GM08714 (cell line): ENCODE results near the gene SETBP1.

Experiments used
- H3K4me3 ChIP-seq: fragments of 200-500 bp; sonication (Bioruptor generic); 2 replicates; pipeline ENCODE4 v1.5.1; 2014; ENCODE audit warnings: mild to moderate bottlenecking, low read length, inconsistent platforms
- ZNF274 ChIP-seq: IDR thresholded peaks from 2 replicates; pipeline ENCODE4 v1.6.1; 2012; ENCODE audit warnings: mild to moderate bottlenecking, low read depth, low read length

Gene SETBP1

DNA sequence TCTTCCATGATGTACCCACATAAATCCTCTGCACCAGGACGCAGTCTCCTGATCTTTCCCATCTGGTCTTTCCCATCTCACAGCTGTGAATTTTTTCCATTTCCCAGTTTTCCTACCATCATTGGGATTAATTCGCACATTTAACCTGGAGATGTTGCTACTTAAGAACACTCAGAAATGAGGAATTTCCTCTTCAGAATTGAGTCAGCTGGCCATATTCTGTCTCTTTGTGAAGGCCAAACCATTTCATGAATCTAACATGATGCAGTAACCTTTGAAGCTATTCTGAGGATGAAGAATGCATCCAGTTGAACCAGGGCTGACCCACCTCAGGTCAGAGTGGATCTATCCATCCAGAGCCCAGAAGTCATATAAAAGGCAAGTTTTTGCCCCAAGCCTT lies 326.8 kb downstream of the SETBP1 start:
- no peak for TF ChIP-seq ZNF274
- no peak overlapping the region for H3K4me3 ChIP-seq

DNA sequence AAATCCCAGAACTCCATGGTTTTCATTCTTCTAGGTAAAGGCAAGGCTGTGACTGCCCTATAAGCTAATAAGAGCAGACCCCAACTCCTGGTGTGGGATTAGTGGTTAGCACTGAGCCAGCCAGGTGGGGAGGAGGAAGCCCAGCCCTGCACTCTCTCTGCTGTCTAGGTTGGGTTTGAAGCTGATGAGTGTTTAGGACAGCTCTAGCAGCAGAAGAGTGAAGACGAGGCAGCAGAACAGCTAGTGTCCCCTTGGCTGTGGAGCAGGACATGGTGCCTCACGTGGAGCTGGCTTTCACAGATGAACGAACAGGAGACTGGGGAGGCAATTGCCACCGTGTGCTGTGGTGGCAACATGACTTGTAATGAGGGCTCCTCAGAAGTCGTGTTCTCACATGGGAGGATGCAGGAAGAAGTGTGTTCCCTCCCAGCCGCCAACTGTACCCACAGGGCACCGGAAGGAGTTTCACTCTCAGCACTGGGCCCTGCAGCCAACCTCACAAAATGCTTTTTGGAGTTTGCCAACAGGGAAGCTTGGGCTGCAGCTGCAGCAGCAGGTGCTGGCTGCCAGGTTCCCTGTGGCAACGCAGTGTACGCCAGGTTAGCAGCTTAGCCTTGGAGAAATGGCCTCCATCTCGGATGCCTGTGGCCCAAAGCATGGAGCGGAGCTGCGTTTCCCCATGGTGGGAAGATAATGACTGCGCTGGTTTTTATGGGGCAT lies 328.2 kb downstream of the SETBP1 start:
- no peak overlapping the region for H3K4me3 ChIP-seq
- no peak for TF ChIP-seq ZNF274

DNA sequence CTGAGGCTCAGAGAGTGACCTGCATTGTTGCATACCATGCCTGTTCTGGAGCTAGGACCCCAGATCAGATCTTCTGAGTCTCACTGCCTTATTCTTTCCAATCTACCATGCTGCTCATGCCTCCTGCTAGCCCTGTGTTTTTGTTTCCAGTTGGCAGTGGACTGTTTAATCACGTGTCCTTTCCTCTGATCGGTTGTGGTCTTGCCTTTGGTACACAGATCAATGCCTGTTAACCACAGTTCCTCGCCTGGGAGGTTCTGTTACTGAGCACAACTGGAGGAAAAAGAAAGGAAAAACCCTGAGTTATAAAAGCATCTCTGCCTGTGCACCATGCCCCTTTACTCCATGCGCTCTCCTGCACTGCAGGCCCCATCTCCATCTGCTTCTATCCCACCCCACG lies 329.1 kb downstream of the SETBP1 start:
- no peak for TF ChIP-seq ZNF274
- no peak overlapping the region for H3K4me3 ChIP-seq

DNA sequence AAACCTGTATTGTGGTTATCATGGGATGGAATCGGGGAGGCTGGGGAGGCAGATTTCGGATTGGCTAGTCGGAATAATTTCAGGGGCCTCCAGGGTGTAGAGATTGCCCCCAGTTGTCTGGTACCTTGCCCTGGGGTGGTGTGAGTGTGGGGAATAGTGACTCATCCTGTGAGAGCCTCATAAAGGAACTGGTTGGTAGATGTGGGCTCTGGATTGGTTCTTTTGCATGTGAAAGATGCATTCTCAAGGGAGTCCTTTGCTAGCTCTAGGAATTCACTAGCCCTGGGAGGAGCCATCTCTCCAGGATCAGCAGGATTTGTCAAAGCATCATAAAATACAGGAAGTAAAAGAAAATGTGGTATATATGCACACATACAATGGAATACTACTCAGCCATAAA lies 331.6 kb downstream of the SETBP1 start:
- no peak overlapping the region for H3K4me3 ChIP-seq
- TF ChIP-seq ZNF274: no peak

DNA sequence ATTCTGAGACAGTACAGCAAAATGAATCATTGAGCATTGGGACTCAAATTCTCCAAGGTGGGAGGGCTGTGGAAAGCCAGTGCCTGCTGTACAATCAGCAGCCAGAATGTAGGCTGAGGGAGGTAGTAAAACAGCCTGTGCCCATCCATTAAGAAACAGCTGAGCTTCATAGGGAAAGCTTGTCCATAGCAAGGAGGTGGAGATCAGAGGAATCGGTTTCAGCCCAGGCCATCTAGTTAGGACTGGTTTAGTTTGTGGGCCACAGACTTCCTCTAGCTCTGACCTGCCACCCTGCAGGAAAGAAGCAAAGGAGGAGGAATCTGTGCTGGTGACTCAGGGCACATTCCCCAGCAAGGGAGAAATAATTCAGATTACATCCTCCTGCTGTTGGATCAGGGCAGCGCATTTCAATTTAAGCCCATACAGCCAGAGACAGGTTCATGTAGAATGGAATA lies 333.4 kb downstream of the SETBP1 start:
- TF ChIP-seq ZNF274: no peak

DNA sequence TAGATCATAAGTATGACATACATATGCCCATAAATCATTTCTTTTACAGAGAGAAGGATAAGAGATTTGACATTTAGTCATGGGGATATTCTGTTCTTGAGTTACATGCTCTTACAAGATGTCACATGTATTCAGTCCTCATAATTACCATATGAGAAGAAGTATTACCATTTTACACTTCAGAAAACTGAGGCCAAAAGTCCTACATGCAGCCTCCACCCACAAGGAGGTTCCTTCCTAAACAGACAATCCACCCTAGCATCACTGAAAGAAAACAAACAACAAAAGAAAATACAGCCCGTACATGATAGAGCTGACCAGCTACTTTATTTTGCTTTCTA lies 335.1 kb downstream of the SETBP1 start:
- TF ChIP-seq ZNF274: no peak
- H3K4me3 ChIP-seq: no peak overlapping the region

More for the DNA sequence above, 333.4 kb downstream of the SETBP1 start:
- no peak overlapping the region for H3K4me3 ChIP-seq

DNA sequence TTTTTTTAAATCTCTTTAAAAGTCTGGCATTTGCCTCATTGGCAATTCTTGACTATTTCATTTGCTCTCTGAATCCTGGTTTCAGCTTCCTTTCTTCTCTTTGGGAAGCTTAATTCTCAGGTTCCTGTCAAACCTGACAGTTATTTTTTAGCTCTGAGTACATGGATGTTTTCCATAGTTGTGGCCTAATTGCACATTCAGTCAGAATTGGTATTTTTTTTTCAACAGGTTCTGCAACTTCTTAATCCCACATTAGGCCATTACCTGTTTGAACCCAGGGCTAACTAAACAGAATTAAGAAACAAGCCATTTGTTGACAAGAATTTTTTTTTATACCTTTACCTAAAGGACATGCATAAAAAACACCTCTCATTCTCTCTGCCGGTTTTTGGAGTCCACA lies 338.8 kb downstream of the SETBP1 start:
- TF ChIP-seq ZNF274: no peak
- no peak overlapping the region for H3K4me3 ChIP-seq

DNA sequence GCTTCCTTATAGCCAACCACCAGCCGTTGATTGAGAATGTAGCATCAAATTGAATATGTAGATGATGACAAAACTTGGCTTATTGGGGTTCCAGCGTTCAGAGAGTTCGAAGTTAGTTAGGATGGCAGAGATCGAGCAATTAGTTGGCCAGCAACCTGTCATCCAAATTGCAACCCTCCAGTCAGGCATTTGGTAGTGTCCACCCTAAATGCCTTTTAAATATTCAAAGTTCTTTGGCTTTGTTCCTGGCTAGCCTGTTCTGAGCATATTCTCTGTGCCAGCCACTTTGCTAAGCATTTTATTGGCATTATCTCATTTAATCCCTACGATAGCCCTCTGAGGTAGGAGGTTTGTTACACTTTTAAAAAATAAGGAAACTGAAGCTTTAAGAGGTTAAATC lies 342.8 kb downstream of the SETBP1 start:
- no peak for TF ChIP-seq ZNF274
- H3K4me3 ChIP-seq: no peak overlapping the region

DNA sequence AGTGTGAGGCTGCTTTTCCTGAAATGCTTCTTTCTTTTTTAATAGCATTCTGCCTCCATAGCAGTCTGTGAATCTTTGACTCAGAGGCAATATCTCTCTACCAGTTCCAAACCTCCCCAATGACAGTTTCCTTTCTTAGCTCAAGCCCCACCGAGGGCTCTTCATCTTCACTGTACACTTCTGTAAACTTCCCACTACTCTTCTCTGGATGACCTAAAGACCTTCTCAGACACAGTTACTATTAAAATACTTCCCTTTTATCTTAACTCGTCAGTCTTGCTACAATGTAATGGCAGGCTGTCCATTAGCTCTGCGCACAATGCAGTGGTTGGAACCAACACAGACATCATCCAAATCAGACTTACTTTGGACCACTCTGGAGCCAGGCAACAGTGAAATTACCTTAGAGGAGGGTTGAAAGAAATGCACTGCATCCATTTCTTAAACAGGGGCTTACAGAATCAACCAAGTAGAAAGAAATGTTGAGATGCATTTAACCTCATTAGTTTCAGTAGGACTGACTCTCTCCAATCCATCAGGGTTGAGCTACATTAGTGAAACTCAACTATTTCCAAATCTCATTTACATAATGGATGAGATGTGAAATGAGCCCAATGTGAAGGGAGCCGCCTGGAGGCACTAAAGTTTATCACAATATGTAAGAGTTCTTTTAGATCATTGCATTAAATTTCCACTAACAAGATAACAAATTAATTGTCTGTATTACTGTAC lies 343.8 kb downstream of the SETBP1 start:
- H3K4me3 ChIP-seq: no peak overlapping the region
- TF ChIP-seq ZNF274: no peak

DNA sequence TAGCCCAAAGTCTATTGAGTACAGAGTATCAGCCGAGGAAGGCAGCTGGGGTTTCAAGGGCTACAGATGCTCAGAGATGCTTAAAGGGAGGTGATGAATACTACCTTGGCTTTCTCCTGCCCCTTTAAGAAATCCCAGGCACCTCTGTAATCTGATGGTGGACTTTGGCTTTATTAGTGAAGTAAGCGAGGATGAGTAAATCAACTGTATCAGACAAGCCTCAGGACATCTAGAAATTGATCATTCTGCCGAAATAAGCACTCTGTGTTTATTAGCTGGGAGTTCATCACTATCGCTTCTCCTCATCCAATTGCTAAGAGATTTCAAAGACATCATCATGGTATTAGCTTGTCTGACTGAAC lies 344.4 kb downstream of the SETBP1 start:
- H3K4me3 ChIP-seq: no peak overlapping the region
- TF ChIP-seq ZNF274: no peak

DNA sequence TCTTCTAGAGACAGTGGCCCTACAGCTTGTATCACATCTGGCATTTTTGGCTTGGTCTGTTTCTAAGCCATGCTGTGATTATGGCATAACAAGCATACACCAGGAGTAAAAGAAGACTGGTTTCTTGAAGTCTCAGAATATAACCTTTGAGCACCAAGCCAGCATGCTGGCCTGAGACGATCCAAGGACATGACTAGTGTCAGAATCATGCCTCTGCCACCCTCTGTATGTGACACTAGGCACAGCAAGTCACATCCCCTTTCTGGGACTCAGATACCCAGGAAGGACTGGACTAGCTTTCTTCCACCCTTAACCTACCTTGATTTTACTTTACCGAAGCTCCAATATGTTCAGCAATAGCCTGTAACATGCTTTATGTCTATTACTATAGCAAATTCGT lies 345.5 kb downstream of the SETBP1 start:
- TF ChIP-seq ZNF274: no peak
- no peak overlapping the region for H3K4me3 ChIP-seq

DNA sequence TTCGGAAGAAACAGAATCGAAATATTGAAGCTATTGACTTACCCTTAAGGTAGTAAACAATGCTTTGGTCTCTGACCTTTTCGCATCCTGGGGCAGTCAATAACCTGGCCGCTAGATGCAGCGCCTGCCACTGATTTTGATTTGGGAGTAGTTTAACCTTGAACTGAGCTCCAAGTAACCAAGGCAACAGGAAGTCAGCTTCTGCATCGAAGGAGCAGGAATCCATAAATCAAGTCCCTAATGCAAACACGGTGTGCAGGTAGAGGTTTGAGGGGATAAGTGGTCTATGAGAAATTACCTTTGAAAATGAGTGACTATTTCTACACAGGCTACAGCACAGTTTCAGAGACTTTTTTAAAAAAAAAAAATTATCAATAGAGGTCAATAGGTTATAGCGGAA lies 353.5 kb downstream of the SETBP1 start:
- H3K4me3 ChIP-seq: no peak overlapping the region
- no peak for TF ChIP-seq ZNF274

DNA sequence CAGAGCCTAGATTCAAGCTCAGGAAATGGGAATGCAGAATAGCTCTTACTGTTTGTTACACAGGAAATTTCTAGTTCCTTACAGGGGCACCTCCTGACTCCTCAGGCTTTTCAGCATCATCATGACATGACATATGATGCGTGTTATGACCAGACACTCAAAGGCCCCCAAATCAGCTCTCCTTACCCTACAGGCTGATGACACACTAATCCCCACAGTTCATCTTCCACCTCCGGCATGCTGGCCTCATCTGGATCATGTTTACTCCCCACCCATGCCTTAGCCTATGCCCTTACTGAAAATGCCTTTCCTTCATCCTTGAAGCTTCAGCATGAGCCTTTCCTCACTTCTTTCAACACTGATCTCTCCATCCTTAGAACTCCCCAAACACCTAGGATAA lies 356.9 kb downstream of the SETBP1 start:
- TF ChIP-seq ZNF274: no peak
- no peak overlapping the region for H3K4me3 ChIP-seq

DNA sequence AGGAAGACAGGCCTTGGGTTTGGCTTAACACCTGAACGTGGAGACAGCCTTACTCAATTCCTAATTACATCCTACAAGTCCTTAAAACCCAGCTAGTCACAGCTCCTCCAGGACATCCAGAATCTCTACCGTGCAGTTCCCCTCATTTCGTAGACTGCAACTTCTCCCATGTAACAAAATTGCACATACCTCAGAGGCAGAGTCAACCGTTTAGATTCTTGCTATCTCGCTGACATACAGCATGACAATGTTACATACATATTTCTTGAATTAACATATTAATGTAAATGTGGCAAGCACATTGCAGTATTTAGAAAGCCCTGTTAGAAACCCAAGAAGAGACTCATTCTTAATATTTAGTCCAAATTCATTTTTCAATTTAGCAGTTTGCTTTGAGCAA lies 358.7 kb downstream of the SETBP1 start:
- no peak for TF ChIP-seq ZNF274
- no peak overlapping the region for H3K4me3 ChIP-seq

DNA sequence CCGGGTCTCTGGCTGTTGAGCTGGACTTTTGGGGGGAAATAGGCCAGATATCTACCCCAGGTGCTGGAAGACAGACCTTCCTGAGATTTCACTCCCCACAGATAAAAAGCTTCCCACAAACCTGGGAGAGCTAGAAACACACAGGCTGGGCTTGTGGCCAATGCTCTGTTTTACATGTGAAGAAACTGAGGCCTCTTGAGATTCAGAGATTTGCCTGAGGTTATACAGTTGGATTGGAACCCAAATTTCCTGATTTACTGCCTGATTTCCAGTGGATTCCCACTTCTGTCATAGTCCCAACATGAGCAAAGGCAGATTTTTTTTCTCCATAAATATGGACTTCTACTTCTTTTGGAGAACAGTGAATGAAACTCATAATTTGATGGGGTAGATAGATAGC lies 360.2 kb downstream of the SETBP1 start:
- no peak overlapping the region for H3K4me3 ChIP-seq
- no peak for TF ChIP-seq ZNF274
